Measurements from ENCODE around the gene NEU3.
"Not testable (repeated sequence)": the region's sequence is repeated elsewhere in the genome, so short reads cannot be mapped to it uniquely, and the experiment has no call there.

DNA sequence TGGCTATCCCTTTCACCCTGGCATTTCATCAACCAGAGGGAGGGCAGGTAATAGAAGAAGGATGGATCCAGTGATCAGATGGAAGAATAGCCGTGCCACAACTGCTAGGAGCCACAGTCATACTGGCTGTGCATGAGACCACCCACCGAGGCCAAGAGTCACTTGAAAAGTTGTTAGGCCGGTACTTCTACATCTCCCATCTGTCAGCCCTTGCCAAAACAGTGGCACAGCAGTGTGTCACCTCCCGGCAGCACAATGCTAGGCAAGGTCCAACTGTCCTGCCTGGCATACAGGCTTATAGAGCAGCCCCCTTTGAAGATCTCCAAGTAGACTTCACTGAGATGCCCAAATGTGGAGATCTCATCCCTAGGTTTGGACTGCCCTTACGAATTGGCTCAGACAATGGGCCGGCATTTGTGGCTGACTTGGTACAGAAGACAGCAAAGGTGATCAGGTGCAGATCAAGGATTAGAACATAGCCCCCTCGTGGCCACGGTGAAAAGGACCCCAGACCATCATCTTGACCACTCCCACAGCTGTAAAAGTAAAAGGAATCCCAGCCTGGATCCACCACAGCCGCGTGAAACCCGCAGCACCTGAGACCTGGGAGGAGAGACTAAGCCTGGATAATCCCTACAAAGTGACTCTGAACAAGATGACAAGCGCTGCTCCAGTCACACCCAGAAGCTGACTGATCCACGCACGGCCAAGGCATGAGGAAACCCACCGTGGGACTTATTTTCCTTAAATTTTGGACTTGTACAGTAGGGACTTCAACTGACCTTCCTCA is 55.8 kb downstream of the NEU3 start:
- TF ChIP-seq, protein P1, sequence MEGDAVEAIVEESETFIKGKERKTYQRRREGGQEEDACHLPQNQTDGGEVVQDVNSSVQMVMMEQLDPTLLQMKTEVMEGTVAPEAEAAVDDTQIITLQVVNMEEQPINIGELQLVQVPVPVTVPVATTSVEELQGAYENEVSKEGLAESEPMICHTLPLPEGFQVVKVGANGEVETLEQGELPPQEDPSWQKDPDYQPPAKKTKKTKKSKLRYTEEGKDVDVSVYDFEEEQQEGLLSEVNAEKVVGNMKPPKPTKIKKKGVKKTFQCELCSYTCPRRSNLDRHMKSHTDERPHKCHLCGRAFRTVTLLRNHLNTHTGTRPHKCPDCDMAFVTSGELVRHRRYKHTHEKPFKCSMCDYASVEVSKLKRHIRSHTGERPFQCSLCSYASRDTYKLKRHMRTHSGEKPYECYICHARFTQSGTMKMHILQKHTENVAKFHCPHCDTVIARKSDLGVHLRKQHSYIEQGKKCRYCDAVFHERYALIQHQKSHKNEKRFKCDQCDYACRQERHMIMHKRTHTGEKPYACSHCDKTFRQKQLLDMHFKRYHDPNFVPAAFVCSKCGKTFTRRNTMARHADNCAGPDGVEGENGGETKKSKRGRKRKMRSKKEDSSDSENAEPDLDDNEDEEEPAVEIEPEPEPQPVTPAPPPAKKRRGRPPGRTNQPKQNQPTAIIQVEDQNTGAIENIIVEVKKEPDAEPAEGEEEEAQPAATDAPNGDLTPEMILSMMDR (conservative IDR thresholded peaks at IDR 0.05), result not testable (repeated sequence)
- TF ChIP-seq EZH2 (IDR thresholded peaks at IDR 0.05; ENCODE audit: low read depth), result not testable (repeated sequence)

Measured in PC-9 (cell line).